GM12878 (cell line): ENCODE data around the gene CALN1. TPM values are rescaled to one million over a fixed set of nuclear protein-coding genes. Genes with fewer than 3 reads are reported as not detected.

Experiments
- ATAC-seq: fragments of 200-7000 bp; cut with Tn5 transposase; 3 replicates; pipeline ENCODE4 v1.9.1; 2020; ENCODE audit warnings: mild to moderate bottlenecking, moderate library complexity
- BruUV-seq: library from RNA; stranded (reverse); fragments of 400-500 nt; replicated peaks from 2 replicates; lab custom pipeline; 2021; lab: Mats Ljungman, UMichigan
- CTCF ChIA-PET: fragments of 300-600 bp; sonication (Branson Sonifier 250); formaldehyde crosslinking; extraction: SDS; loops from one replicate; lab custom pipeline; 2021; ENCODE audit warnings: inconsistent platforms; lab: Yijun Ruan, JAX
- POLR2A ChIA-PET: fragments of 350-600 bp; formaldehyde crosslinking; extraction: SDS; loops from one replicate; lab custom pipeline; 2021; ENCODE audit warnings: inconsistent platforms; lab: Charles Lee
- RAD21 ChIA-PET: fragments of 300-600 bp; sonication (Branson Sonifier 250); formaldehyde crosslinking; loops from one replicate; lab custom pipeline; 2023; ENCODE audit warnings: antibody characterized with exemption; ENCODE audit not compliant: unreplicated experiment; lab: Charles Lee
- SMC1A ChIA-PET: fragments of 300-600 bp; sonication (Branson Sonifier 250); formaldehyde crosslinking; loops from one replicate; lab custom pipeline; 2023; ENCODE audit not compliant: unreplicated experiment, uncharacterized antibody; lab: Charles Lee
- DNase-seq: peaks from one replicate; pipeline ENCODE4 v3.0.0-alpha.2; 2011; ENCODE audit warnings: low read depth, low spot score
- FAIRE-seq: peaks from 3 replicates; lab custom pipeline; 2011; peaks lifted over from hg19 to GRCh38; lab: Jason Lieb, UNC
- H2AFZ ChIP-seq: 2 replicates; pipeline ENCODE4 v1.6.0; 2011; ENCODE audit warnings: low read depth, low read length, control low read depth; ENCODE audit not compliant: control insufficient read depth
- H3K27ac ChIP-seq: 2 replicates; pipeline ENCODE4 v1.5.1; 2011; ENCODE audit warnings: control low read depth; ENCODE audit not compliant: control insufficient read depth, insufficient read depth
- H3K27me3 ChIP-seq, 2 experiments: replicated peaks in 1 of 2; 2 replicates each; pipeline versions ENCODE4 v1.6.0 to v1.6.1; 2011; ENCODE audit warnings: low read length in 1 of 2; ENCODE audit not compliant: control insufficient read depth in 2 of 2, insufficient read depth in 2 of 2
- H3K36me3 ChIP-seq, 2 experiments: 2 replicates each; pipeline ENCODE4 v1.5.1; 2011; ENCODE audit warnings: low read length in 1 of 2; ENCODE audit not compliant: control insufficient read depth in 2 of 2, insufficient read depth in 2 of 2
- H3K4me1 ChIP-seq: 2 replicates; pipeline ENCODE4 v1.6.1; 2011; ENCODE audit warnings: mild to moderate bottlenecking, low read length, moderate library complexity, mixed read lengths; ENCODE audit not compliant: control insufficient read depth, insufficient read depth
- H3K4me2 ChIP-seq: 2 replicates; pipeline ENCODE4 v1.6.0; 2011; ENCODE audit warnings: control low read depth; ENCODE audit not compliant: control insufficient read depth, insufficient read depth
- H3K4me3 ChIP-seq: fragments of 200-600 bp; sonication (generic); 2 replicates; pipeline ENCODE4 v1.5.1; 2016
- H3K79me2 ChIP-seq: 2 replicates; pipeline ENCODE4 v1.6.0; 2011; ENCODE audit warnings: low read length; ENCODE audit not compliant: control insufficient read depth, insufficient read depth
- H3K9ac ChIP-seq: 2 replicates; pipeline ENCODE4 v1.8.0; 2011; ENCODE audit warnings: low read length, control low read depth, mixed read lengths; ENCODE audit not compliant: control insufficient read depth, insufficient read depth
- H3K9me3 ChIP-seq: replicated peaks from 3 replicates; pipeline ENCODE4 v1.5.1; 2011; ENCODE audit warnings: mild to moderate bottlenecking, low read length; ENCODE audit not compliant: control insufficient read depth, insufficient read depth
- H4K20me1 ChIP-seq: 2 replicates; pipeline ENCODE4 v1.6.0; 2011; ENCODE audit not compliant: control insufficient read depth, insufficient read depth
- FOS ChIP-seq: IDR thresholded peaks from 3 replicates; pipeline ENCODE4 v1.6.1; 2011; ENCODE audit warnings: borderline replicate concordance; ENCODE audit not compliant: insufficient read length; ENCODE audit errors: extremely low read depth
- FOXK2 ChIP-seq: fragments of 450-650 bp; IDR thresholded peaks from 2 replicates; pipeline ENCODE4 v1.6.1; 2017; ENCODE audit warnings: mild to moderate bottlenecking, moderate library complexity
- PML ChIP-seq: IDR thresholded peaks from 2 replicates; pipeline ENCODE4 v1.6.1; 2012; ENCODE audit warnings: low read length, inconsistent platforms
- RAD21 ChIP-seq: IDR thresholded peaks from 2 replicates; pipeline ENCODE4 v1.6.1; 2011; ENCODE audit warnings: mild to moderate bottlenecking, low read depth, low read length, moderate library complexity; ENCODE audit not compliant: insufficient read depth
- SMC3 ChIP-seq: IDR thresholded peaks from 2 replicates; pipeline ENCODE4 v1.6.1; 2011; ENCODE audit warnings: low read length, improper control_type of control experiment, borderline replicate concordance
- SREBF1 ChIP-seq: IDR thresholded peaks from 2 replicates; pipeline ENCODE4 v1.6.1; 2012; ENCODE audit warnings: mild to moderate bottlenecking, low read length
- ZNF592 ChIP-seq: fragments of 450-650 bp; IDR thresholded peaks from 2 replicates; pipeline ENCODE4 v1.6.1; 2017; ENCODE audit warnings: mild to moderate bottlenecking, moderate library complexity
- WGBS: methylation state at CpG from one replicate; pipeline ENCODE4 v1.1.6; 2016; ENCODE audit warnings: low lambda C conversion rate; ENCODE audit not compliant: insufficient replicate concordance, insufficient coverage; ENCODE audit errors: missing lambda C conversion rate; 5-methylcytosine and 5-hydroxymethylcytosine counted together
- in situ Hi-C: fragments of 300-500 bp; cut with MboI; formaldehyde crosslinking; loops from 9 replicates; pipeline ENCODE4 v1.14.3; 2018; ENCODE audit warnings: mixed read lengths
- intact Hi-C: fragments of 100-400 bp; cut with micrococcal nuclease; formaldehyde crosslinking; loops from one replicate; pipeline ENCODE4 v1.14.2; 2022; ENCODE audit not compliant: unreplicated experiment
- polyA plus RNA-seq, 11 experiments: library from polyadenylated mRNA; depleted of rRNA in 4 of 11; unstranded in 6 of 11; stranded (reverse) in 5 of 11; fragments of >200 nt; fragmentation: Nextera tagmentation in 4 of 11; fragmentation: Illumina TruSeq in 1 of 11; extraction: Ambion mirVana in 4 of 11; extraction: Trizol in 1 of 11; gene quantifications; 1 replicate in 1 of 11; 2 replicates in 10 of 11; pipeline versions ENCODE4 v1.2.1 to v1.2.3, GENCODE V29; 2011 to 2016; ENCODE audit warnings: inconsistent platforms in 2 of 11, missing spikeins in 2 of 11, low read depth in 1 of 11
- total RNA-seq, 4 experiments: library from RNA; depleted of rRNA in 3 of 4; stranded (reverse); fragments of >200 nt in 3 of 4; fragmentation: Illumina TruSeq in 1 of 4; extraction: Trizol in 1 of 4; gene quantifications; 2 replicates each; pipeline versions ENCODE4 v1.2.1 to v1.2.3, GENCODE V29; 2013 to 2021
- TF ChIP-seq, protein P1 (sequence below): IDR thresholded peaks from 2 replicates; pipeline ENCODE4 v1.6.1; 2011; ENCODE audit warnings: low read depth, mild to moderate bottlenecking, low read length, moderate library complexity, borderline replicate concordance; ENCODE audit errors: extremely low read depth

Gene CALN1
- total and polyA plus RNA-seq, 10 of the 15 experiments (the other 5 are each of a cell fraction or from before 2014, with no cell fraction given), result 0.48 to 15.3 (median 1.6) TPM

GRCh38 chr7:72007018-72007417 is 405.1 kb downstream of the CALN1 start:
- TF ChIP-seq FOXK2 (no peak), SREBF1 (no peak), FOS (no peak)
- WGBS, result 47% methylated on average over 10 of the region's 10 CpGs
- Histone ChIP-seq H3K4me3 (no peak overlapping the region), H3K4me2 (no peak overlapping the region), H3K9me3 (no peaks in the 10 kb centered on the region), H3K36me3 (no peaks in the 10 kb centered on the region), H4K20me1 (no peaks in the 10 kb centered on the region), H3K79me2 (no peaks in the 10 kb centered on the region), H3K9ac (no peak overlapping the region), H2AFZ (no peak overlapping the region), H3K27ac (no peak overlapping the region), H3K27me3 (no peaks in the 10 kb centered on the region), H3K4me1 (no peaks in the 10 kb centered on the region)
- intact Hi-C loops, result no loop called here
- ChIA-PET POLR2A (no interaction called here), RAD21 (no interaction called here), SMC1A (no interaction called here), CTCF (no interaction called here)
- BruUV-seq, result no TSS peak
- FAIRE-seq (no peak), DNase-seq (no peak), ATAC-seq (no peak)
- in situ Hi-C loops, result no loop called here

DNA sequence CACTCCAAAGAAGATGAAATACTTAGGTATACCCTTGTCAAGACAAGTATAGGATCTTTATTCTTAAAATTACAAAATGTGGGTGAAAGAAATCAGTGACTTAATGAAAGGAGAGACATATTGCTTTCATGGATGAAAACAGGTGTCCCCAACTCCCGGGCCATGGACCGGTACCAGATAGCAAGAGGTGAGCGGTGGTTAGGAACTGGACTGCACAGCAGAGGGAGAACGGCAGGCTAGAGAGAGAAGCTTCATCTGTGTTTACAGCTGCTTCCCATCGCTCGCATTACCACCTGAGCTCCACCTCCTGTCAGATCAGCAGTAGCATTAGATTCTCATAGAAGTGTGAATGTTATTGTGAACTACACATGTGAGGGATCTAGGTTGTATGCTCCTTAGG is 408.9 kb downstream of the CALN1 start:
- FAIRE-seq, result no peak
- Histone ChIP-seq H3K27me3 (no peaks in the 10 kb centered on the region), H3K4me3 (no peak overlapping the region), H3K36me3 (no peaks in the 10 kb centered on the region), H4K20me1 (no peaks in the 10 kb centered on the region), H2AFZ (no peak overlapping the region), H3K9ac (no peak overlapping the region), H3K4me1 (no peaks in the 10 kb centered on the region), H3K79me2 (no peaks in the 10 kb centered on the region), H3K4me2 (no peak overlapping the region), H3K9me3 (no peaks in the 10 kb centered on the region), H3K27ac (no peak overlapping the region)
- SMC1A ChIA-PET, result no interaction called here
- DNase-seq, result no peak
- WGBS, result 58% methylated on average over 6 of the region's 6 CpGs
- intact Hi-C loops (no loop called here), in situ Hi-C loops (no loop called here)
- RAD21 ChIA-PET, result no interaction called here
- no TSS peak for BruUV-seq
- CTCF ChIA-PET, result no interaction called here
- no peak for TF ChIP-seq PML
- no peak for TF ChIP-seq SMC3
- TF ChIP-seq ZNF592, result no peak
- TF ChIP-seq RAD21, result no peak
- TF ChIP-seq, protein P1, sequence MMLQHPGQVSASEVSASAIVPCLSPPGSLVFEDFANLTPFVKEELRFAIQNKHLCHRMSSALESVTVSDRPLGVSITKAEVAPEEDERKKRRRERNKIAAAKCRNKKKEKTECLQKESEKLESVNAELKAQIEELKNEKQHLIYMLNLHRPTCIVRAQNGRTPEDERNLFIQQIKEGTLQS, result no peak
- ATAC-seq, result no peak
- POLR2A ChIA-PET, result no interaction called here
